Stimulated activated memory B cell treated with anti-CD40 and anti-IgM and Interleukin-4, amounts not matched to agents 10 μg/mL and 1 μg/mL and 100 μg/mL, for 72 hours (primary cell): ENCODE measurements around the gene SIRT1.
"Not testable (repeated sequence)": the region's sequence is repeated elsewhere in the genome, so short reads cannot be mapped to it uniquely, and the experiment has no call there.

Source experiments
- ATAC-seq: fragments of 150-1000 bp; cut with Tn5 transposase; 2 replicates; pipeline ENCODE4 v1.10.0; 2021
- H3K27ac Mint-ChIP-seq: one replicate; pipeline ENCODE4 v1.8.0; 2022; ENCODE audit warnings: mild to moderate bottlenecking, mixed read lengths
- H3K27me3 Mint-ChIP-seq: one replicate; pipeline ENCODE4 v1.8.0; 2022; ENCODE audit warnings: mixed read lengths
- H3K36me3 Mint-ChIP-seq: one replicate; pipeline ENCODE4 v1.8.0; 2022; ENCODE audit warnings: mixed read lengths
- H3K4me1 Mint-ChIP-seq: one replicate; pipeline ENCODE4 v1.8.0; 2022; ENCODE audit warnings: mixed read lengths
- H3K4me3 Mint-ChIP-seq: one replicate; pipeline ENCODE4 v1.8.0; 2022; ENCODE audit warnings: mild to moderate bottlenecking, moderate library complexity, mixed read lengths
- H3K9me3 Mint-ChIP-seq: one replicate; pipeline ENCODE4 v1.8.0; 2022; ENCODE audit warnings: mixed read lengths

The SIRT1 gene

GRCh38 chr10:67861750-67862432, 22.6 kb upstream of the SIRT1 start:
- no peak overlapping the region for H3K4me3 Mint-ChIP-seq
- H3K4me1 Mint-ChIP-seq, result peaks cover 26% of the 10 kb centered on the region
- no peak for ATAC-seq
- no peak overlapping the region for H3K27ac Mint-ChIP-seq
- no peaks in the 10 kb centered on the region for H3K27me3 Mint-ChIP-seq
- no peaks in the 10 kb centered on the region for H3K9me3 Mint-ChIP-seq
- H3K36me3 Mint-ChIP-seq, result no peaks in the 10 kb centered on the region

- Mint-ChIP-seq H3K9me3 (no peaks in the 10 kb centered on the region), H3K27ac (no peak overlapping the region), H3K4me3 (no peak overlapping the region), H3K4me1 (peaks cover 26% of the 10 kb centered on the region), H3K27me3 (no peaks in the 10 kb centered on the region), H3K36me3 (no peaks in the 10 kb centered on the region)
- ATAC-seq, result no peak
Observed at GRCh38 chr10:67863094-67863493, 21.4 kb upstream of the SIRT1 start.

- H3K4me3 Mint-ChIP-seq, result no peak overlapping the region
- peaks cover 26% of the 10 kb centered on the region for H3K4me1 Mint-ChIP-seq
- no peaks in the 10 kb centered on the region for H3K36me3 Mint-ChIP-seq
- H3K9me3 Mint-ChIP-seq, result no peaks in the 10 kb centered on the region
- peak; percentile 59 for ATAC-seq
- H3K27ac Mint-ChIP-seq, result peak overlapping the region; percentile 57
- H3K27me3 Mint-ChIP-seq, result no peaks in the 10 kb centered on the region
Observed at GRCh38 chr10:67864607-67865371, 19.7 kb upstream of the SIRT1 start.

GRCh38 chr10:67868132-67868531, 16.3 kb upstream of the SIRT1 start:
- no peaks in the 10 kb centered on the region for H3K36me3 Mint-ChIP-seq
- H3K27ac Mint-ChIP-seq, result no peak overlapping the region
- no peak for ATAC-seq
- no peaks in the 10 kb centered on the region for H3K9me3 Mint-ChIP-seq
- H3K4me3 Mint-ChIP-seq, result no peak overlapping the region
- peaks cover 23% of the 10 kb centered on the region for H3K4me1 Mint-ChIP-seq
- no peaks in the 10 kb centered on the region for H3K27me3 Mint-ChIP-seq

DNA sequence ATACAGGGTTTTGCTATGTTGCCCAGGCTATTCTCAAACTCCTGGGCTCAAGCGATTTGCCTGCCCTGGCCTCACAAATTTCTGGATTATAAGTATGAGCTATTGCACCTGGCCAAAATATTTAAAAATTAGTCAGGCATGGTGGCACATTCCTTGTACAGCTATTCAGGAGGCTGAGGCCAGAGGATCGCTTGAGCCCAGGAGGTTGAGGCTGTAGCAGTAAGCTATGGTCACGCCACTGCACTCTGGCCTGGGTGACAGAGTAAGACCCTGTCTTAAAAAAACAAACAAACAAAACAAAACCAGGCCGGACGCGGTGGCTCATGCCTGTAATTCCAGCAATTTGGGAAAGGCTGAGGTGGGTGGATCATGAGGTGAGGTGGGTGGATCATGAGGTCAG, 14.5 kb upstream of the SIRT1 start:
- Mint-ChIP-seq H3K4me3 (no peak overlapping the region), H3K36me3 (no peaks in the 10 kb centered on the region), H3K9me3 (no peaks in the 10 kb centered on the region), H3K27me3 (no peaks in the 10 kb centered on the region), H3K4me1 (peaks cover 7% of the 10 kb centered on the region), H3K27ac (no peak overlapping the region)
- no peak for ATAC-seq

DNA sequence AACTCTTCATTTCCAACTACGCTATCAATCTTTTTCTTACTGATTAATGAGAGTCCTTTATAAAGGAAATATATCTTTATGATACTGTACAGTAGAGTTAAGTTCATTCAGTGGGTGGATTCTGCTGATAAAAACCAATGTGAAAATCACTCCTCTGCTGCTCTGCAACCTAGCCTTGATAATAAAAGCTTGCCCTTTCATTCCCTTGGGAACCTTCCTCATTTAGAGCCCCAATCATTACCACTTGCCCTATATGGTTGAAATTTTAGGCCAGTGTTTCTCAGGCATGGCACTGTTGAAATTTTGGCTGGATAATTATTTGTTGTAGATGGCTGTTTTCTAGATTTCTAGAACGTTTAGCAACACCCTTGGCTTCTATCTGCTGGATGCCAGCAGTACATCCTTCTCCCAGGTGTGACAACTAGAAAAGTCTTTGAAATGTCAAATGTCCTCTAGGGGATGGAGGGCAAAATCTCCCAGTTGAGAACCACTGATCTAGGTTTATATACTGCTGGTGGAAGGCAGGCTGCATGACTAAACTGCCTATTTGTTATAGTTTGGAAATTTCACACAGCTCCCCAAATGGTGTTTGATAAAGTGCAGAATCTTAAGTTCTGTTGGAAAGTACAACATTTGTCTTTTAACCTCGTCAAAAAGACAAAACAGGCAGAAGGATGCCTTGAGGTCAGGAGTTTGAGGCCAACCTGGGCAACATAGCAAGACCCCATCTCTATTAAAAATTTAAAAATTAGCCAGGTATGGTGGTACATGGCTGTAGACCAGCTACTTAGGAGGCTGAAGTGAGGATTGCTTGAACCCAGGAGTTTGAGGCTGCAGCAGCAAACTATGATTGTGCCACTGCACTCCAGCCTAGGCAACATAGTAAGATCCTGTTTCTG, 8.9 kb upstream of the SIRT1 start:
- no peak for ATAC-seq
- Mint-ChIP-seq H3K27me3 (no peaks in the 10 kb centered on the region), H3K36me3 (no peaks in the 10 kb centered on the region), H3K4me3 (no peak overlapping the region), H3K27ac (no peak overlapping the region), H3K4me1 (peaks cover 6% of the 10 kb centered on the region), H3K9me3 (no peaks in the 10 kb centered on the region)

DNA sequence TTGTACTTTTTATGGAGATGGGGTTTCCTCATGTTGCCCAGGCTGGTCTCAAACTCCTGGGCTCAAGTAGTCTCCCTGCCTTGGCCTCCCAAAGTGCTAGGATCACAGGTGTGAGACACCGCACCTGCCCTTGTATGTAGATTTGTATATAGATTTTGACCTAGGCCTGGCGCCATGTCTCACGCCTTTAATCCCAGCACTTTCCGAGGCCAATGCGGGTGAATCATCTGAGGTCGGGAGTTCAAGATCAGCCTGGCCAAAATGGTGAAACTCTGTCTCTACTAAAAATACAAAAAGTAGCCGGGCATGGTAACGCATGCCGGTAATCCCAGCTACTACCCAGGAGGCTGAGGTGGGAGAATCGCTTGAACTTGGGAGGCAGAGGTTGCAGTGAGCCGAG, 7.0 kb upstream of the SIRT1 start:
- not testable (repeated sequence) for ATAC-seq, H3K27me3 Mint-ChIP-seq

DNA sequence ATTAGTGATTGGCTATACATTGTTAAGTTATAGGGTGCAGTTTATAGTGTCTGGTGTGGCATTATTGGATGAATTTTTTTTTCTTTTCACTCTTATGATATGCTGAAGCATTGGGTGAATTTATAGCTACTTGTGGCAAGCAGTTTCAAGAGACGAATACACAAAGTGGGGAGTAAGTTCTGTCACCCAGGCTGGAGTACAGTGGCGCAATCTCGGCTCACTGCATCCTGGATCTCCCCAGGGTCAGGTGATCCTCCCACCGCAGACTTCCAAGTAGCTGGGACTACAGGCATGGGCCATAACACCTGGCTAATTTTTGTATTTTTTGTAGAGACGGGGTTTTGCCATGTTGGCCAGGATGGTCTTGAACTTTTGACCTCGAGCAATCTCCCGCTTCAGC, 6.3 kb upstream of the SIRT1 start:
- Mint-ChIP-seq H3K36me3 (no peaks in the 10 kb centered on the region), H3K9me3 (no peaks in the 10 kb centered on the region), H3K27me3 (no peaks in the 10 kb centered on the region), H3K4me3 (no peak overlapping the region), H3K27ac (no peak overlapping the region), H3K4me1 (peaks cover 6% of the 10 kb centered on the region)
- ATAC-seq, result no peak

More for the DNA sequence above, 7.0 kb upstream of the SIRT1 start:
- not testable (repeated sequence) for H3K36me3 Mint-ChIP-seq, H3K4me1 Mint-ChIP-seq, H3K4me3 Mint-ChIP-seq, H3K9me3 Mint-ChIP-seq, H3K27ac Mint-ChIP-seq

GRCh38 chr10:67883710-67884312, 645 bp upstream of the SIRT1 start:
- no peak for ATAC-seq
- Mint-ChIP-seq H3K27me3 (no peaks in the 10 kb centered on the region), H3K4me3 (peak overlapping the region; percentile 99), H3K9me3 (no peaks in the 10 kb centered on the region), H3K36me3 (peaks cover 17% of the 10 kb centered on the region), H3K27ac (peak overlapping the region; percentile 90), H3K4me1 (peaks cover 16% of the 10 kb centered on the region)

GRCh38 chr10:67884842-67885670, 600 bp downstream of the SIRT1 start:
- Mint-ChIP-seq H3K36me3 (peaks cover 28% of the 10 kb centered on the region), H3K27ac (peak overlapping the region; percentile 90), H3K9me3 (no peaks in the 10 kb centered on the region), H3K27me3 (no peaks in the 10 kb centered on the region), H3K4me3 (peak overlapping the region; percentile 99), H3K4me1 (peaks cover 25% of the 10 kb centered on the region)
- peak; percentile 87 for ATAC-seq

DNA sequence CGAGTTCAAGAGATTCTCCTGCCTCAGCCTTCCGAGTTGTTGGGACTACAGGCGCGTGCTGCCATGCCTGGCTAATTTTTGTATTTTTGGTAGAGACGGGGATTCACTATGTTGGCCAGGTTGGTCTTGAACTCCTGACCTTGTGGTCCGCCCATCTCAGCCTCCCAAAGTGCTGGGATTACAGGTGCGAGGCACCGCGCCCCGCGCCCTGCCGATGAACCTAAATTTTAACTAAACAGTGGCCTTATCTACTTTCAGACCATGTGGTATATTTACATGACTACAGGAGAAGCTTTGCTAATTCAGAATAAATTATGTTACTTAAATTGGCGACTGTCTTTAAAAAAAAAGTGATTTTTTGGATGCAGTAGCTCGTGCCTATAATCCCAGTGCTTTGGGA, 9.2 kb downstream of the SIRT1 start:
- no peak overlapping the region for H3K27ac Mint-ChIP-seq
- H3K4me1 Mint-ChIP-seq, result peaks cover 15% of the 10 kb centered on the region
- no peak for ATAC-seq
- peaks cover 21% of the 10 kb centered on the region for H3K36me3 Mint-ChIP-seq
- no peaks in the 10 kb centered on the region for H3K27me3 Mint-ChIP-seq
- H3K9me3 Mint-ChIP-seq, result no peaks in the 10 kb centered on the region
- no peak overlapping the region for H3K4me3 Mint-ChIP-seq

- ATAC-seq, result no peak
Observed at GRCh38 chr10:67903581-67903980, 19.1 kb downstream of the SIRT1 start.

GRCh38 chr10:67912331-67912946, 28.0 kb downstream of the SIRT1 start:
- ATAC-seq, result no peak
- Mint-ChIP-seq H3K27ac (peak overlapping the region; percentile 4), H3K4me1 (peaks cover 14% of the 10 kb centered on the region), H3K36me3 (peaks cover 55% of the 10 kb centered on the region), H3K27me3 (no peaks in the 10 kb centered on the region), H3K4me3 (no peak overlapping the region), H3K9me3 (no peaks in the 10 kb centered on the region)

More at GRCh38 chr10:67903581-67903980, 19.1 kb downstream of the SIRT1 start:
- Mint-ChIP-seq H3K9me3 (no peaks in the 10 kb centered on the region), H3K27me3 (no peaks in the 10 kb centered on the region), H3K4me1 (no peaks in the 10 kb centered on the region), H3K4me3 (no peak overlapping the region), H3K27ac (no peak overlapping the region), H3K36me3 (peaks cover 47% of the 10 kb centered on the region)

DNA sequence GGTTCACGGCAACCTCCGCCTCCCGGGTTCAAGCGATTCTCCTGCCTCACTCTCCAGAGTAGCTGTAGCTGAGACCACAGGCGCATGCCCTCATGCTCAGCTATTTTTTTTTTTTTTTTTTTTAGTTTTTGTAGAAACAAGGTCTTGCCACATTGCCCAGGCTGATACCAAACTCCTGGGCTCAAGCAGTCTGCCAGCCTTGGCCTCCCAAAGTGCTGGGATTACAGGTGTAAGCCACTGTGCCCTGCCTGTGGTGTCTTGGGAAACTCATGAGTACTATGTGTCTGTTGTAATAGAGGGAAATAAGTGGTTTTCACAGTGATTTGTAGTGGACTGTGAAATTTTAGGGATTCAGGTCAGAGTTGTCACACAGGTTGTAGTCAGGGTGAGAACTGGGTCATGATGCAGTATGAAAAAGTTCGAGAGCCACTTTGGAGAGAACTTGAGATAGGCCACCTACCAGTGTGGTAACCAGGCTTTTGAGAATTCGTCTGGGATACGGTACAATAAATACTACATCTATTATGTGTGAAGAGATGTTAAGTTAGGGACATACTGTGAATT, 30.4 kb downstream of the SIRT1 start:
- Mint-ChIP-seq H3K36me3 (peaks cover 40% of the 10 kb centered on the region), H3K4me3 (no peak overlapping the region), H3K4me1 (peaks cover 14% of the 10 kb centered on the region), H3K27me3 (no peaks in the 10 kb centered on the region), H3K27ac (no peak overlapping the region), H3K9me3 (no peaks in the 10 kb centered on the region)
- no peak for ATAC-seq
